ENCODE measurements around the gene TMCO6.
A peak's percentile ranks its signal among the peaks of the same experiment; 100 is the strongest.
"Not testable (repeated sequence)": the region's sequence is repeated elsewhere in the genome, so short reads cannot be mapped to it uniquely, and the experiment has no call there.

The TMCO6 gene

GRCh38 chr5:140639148-140639981 lies at the start of gene TMCO6:
Gene TMCO6 (plus strand): TSS chr5:140639451. CDS start chr5:140639528, 77 bp downstream.
- peak; percentile 97 for DNase-seq (ENCODE audit: low spot score)

- no peak for DNase-seq (ENCODE audit: low spot score)
These were observed 48.4 kb upstream of the TMCO6 start for GRCh38 chr5:140590861-140591260.

- no peak for DNase-seq (ENCODE audit: low spot score)
These were observed 47.4 kb upstream of the TMCO6 start for GRCh38 chr5:140591747-140592372.

- DNase-seq (ENCODE audit: low spot score), result not testable (repeated sequence)
These were observed 46.2 kb upstream of the TMCO6 start for GRCh38 chr5:140593070-140593469.

GRCh38 chr5:140594169-140594568 lies 45.1 kb upstream of the TMCO6 start:
- no peak for DNase-seq (ENCODE audit: low spot score)

- no peak for DNase-seq (ENCODE audit: low spot score)
These were observed 43.5 kb upstream of the TMCO6 start for GRCh38 chr5:140595538-140596300.

- no peak for DNase-seq (ENCODE audit: low spot score)
These were observed 42.9 kb upstream of the TMCO6 start for GRCh38 chr5:140596321-140596741.

GRCh38 chr5:140598836-140599235 lies 40.4 kb upstream of the TMCO6 start:
- no peak for DNase-seq (ENCODE audit: low spot score)

GRCh38 chr5:140600096-140600495 lies 39.2 kb upstream of the TMCO6 start:
- DNase-seq (ENCODE audit: low spot score), result no peak

GRCh38 chr5:140602147-140602546 lies 37.1 kb upstream of the TMCO6 start:
- DNase-seq (ENCODE audit: low spot score), result no peak

- DNase-seq (ENCODE audit: low spot score), result not testable (repeated sequence)
These were observed 35.9 kb upstream of the TMCO6 start for GRCh38 chr5:140603446-140603698.

- DNase-seq (ENCODE audit: low spot score), result no peak
These were observed 35.5 kb upstream of the TMCO6 start for GRCh38 chr5:140603734-140604133.

GRCh38 chr5:140605879-140606278 lies 33.4 kb upstream of the TMCO6 start:
- no peak for DNase-seq (ENCODE audit: low spot score)

- DNase-seq (ENCODE audit: low spot score), result no peak
These were observed 32.2 kb upstream of the TMCO6 start for GRCh38 chr5:140607031-140607430.

GRCh38 chr5:140608722-140609121 lies 30.5 kb upstream of the TMCO6 start:
- DNase-seq (ENCODE audit: low spot score), result no peak

- no peak for DNase-seq (ENCODE audit: low spot score)
These were observed 30.1 kb upstream of the TMCO6 start for GRCh38 chr5:140609126-140609525.

GRCh38 chr5:140611020-140611521 lies 28.2 kb upstream of the TMCO6 start:
- no peak for DNase-seq (ENCODE audit: low spot score)

GRCh38 chr5:140622301-140622700 lies 16.9 kb upstream of the TMCO6 start:
- no peak for DNase-seq (ENCODE audit: low spot score)

- not testable (repeated sequence) for DNase-seq (ENCODE audit: low spot score)
These were observed 16.2 kb upstream of the TMCO6 start for GRCh38 chr5:140623061-140623460.

- DNase-seq (ENCODE audit: low spot score), result not testable (repeated sequence)
These were observed 14.4 kb upstream of the TMCO6 start for GRCh38 chr5:140624886-140625285.

GRCh38 chr5:140627972-140628371 lies 11.3 kb upstream of the TMCO6 start:
- DNase-seq (ENCODE audit: low spot score), result no peak

- DNase-seq (ENCODE audit: low spot score), result no peak
These were observed 10.5 kb upstream of the TMCO6 start for GRCh38 chr5:140628711-140629110.
